HG03342 (cell line): ENCODE results near the gene ZNF41.
"Not testable (repeated sequence)": the region's sequence is repeated elsewhere in the genome, so short reads cannot be mapped to it uniquely, and the experiment has no call there.

Source experiments
- ATAC-seq: cut with Tn5 transposase; IDR thresholded peaks from one replicate; pipeline ENCODE4 v1.9.1; 2021; ENCODE audit warnings: mild to moderate bottlenecking, moderate library complexity; ENCODE audit not compliant: unreplicated experiment

Gene ZNF41

DNA sequence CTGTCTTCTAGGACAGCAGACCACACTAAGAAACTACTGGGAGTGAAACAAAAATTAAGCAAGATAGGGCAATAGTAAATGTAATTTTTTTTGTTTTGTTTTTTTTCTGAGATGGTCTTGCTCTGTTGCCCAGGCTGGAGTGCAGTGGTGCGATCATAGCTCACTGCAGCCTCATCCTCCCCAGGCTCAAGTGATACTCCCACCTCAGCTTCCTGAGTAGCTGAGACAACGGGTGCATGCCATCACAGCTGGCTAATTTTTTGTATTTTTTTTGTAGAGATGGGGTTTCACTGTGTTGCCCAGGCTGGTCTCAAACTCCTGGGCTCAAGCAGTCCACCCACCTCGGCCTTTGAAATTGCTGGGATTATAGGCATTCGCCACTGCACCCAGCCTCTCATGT is 9.1 kb upstream of the ZNF41 start:
- not testable (repeated sequence) for ATAC-seq

DNA sequence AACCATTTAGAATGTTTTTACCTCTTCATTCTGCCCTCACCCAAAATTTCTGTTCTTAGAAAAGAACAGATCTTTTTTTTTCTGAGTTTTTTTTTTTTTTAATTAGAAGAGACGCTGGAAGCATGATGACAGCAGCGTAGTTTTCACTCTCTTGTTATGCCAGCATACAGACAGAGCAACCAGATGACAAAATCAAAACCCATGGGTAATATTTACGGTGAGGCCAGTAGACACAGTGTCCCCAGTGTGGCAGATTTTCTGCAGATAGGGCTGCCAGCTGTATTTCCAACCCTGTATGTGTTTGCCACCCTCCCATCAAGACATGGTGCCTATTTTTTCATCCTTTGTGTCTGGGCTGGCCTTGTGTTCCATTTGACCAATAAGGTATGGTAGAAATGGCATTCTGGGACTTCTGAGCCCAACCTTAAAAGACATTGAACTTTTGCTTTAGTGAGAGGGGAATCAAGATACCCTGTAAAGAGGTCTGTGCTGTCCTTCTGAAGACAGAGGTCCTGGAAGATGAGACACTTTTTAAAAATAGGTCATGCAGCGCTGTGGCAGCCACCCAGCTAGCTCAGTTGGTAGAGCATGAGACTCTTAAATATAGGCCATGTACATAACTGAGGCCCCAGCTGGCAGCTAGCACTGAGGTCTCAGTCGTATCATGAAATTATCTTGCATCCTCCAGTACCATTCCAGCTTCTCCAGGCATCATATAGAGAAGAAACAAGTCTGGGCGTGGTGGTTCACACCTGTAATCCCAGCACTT is 6.7 kb upstream of the ZNF41 start:
- no peak for ATAC-seq

DNA sequence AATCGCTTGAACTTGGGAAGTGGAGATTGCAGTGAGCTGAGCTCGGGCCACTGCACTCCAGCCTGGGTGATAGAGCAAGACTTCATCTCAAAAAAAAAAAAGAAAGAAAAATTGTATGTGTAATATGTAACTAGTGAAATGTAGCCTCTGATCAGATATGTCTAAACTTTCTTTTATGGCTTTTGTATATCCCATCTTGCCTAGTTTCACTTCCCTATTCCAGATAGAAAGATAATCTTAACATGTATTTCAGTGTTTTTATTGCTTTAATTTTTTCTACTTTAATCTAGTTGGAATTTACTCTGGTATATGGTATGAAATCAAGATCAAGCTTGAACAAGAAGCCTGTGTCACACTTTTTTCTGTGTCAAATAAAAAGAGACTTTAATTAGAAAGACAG is 1.9 kb upstream of the ZNF41 start:
- no peak for ATAC-seq

DNA sequence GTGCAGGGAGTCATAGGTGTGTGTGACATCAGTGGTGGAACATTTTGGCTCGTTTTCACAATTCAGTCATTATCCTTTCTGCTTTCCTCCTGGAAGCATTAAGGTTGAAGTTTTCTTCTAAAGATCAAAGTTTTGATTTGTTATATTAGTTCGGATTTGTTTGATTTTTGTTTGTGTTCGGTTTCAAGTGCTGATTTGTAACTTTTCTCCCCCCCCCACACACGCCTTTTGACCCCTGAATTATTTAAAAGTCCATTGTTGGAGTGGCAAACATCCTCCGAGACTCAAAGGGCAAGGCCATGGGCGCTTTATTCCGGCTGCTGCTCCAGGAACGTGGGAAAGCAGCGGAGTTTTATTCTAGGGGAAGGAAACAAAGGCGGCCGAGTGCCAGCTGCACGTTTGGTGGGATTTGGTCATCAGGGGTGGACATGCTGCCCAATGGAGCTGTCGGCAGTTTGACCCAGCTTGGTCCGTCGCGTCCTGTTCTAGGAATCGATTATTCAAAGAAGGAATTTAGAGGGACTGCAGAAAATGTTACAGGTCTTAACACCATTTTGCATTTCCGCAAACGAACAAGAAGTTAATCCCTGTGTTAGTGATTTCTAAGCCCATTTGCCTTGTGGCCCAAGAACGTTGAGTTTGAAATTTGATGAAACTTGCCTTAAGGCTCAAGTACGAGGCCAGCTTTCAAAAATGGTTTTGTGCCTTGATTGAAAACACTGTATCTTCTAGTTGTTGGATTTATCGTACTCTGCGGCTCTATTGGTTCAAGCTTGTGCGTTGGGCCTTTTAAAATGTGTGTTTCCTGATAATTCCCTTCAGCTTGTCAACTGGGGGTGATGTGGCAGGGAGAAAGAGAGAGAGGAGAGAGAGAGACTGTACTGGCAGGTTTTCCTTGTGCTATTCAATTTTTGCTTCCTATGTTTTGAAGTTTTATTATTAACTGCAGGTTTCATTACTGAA is 565 bp upstream of the ZNF41 start:
- no peak for ATAC-seq

DNA sequence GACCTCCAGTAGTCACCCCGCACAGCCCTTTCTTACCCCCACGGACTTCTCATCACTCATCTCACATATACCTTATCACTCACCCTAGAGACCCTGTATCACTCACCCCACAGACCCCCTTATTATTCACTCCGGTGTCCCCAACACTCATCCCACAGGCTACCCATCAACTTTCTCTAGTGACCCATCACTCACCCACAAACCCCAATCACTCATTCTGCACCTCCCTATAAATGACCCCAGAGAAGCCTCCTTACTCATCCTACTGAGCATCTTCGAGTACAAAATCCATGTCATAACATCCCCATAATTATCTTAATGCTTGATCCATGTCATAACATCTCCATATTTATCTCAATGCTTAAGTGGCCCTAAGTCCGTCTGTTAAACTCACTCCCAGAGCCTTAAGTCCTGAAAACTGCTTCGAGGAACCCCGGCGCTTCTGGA is 934 bp downstream of the ZNF41 start:
- no peak for ATAC-seq

DNA sequence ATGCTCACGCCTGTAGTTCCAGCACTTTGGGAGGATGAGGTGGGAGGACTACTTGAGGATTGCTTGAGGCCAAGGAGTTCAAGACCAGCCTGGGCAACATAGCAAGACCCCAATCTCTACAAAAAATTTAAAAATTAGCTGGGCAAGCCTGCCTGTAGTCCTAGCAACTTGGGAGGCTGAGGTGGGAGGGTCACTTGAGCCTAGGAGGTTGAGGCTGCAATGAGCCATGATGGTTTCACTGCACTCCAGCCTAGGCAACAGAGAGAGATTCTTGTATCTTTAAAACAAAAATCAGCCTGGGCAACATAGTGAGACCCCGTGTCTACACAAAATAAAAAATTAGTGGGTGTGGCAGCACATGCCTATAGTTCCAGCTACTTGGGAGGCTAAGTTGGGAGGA is 1.9 kb downstream of the ZNF41 start:
- no peak for ATAC-seq

DNA sequence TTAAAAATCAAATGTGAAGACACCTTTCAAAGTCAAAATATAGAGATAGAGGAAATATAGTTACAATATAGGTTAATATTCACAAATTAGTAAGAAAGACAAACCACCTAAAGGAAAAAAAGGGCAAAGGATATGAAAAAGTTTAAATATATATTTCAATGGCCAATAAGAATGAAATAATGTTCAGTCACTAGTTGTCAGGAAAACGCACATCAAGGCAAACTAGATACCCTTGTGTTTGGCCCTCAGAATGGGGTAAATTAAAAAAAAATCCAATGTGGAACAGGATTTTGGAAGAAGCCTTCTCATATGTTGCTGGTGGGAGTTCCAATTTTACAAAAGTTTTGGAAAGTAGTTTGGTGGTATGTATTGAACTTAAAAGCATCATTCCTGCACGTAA is 2.4 kb downstream of the ZNF41 start:
- ATAC-seq, result no peak

DNA sequence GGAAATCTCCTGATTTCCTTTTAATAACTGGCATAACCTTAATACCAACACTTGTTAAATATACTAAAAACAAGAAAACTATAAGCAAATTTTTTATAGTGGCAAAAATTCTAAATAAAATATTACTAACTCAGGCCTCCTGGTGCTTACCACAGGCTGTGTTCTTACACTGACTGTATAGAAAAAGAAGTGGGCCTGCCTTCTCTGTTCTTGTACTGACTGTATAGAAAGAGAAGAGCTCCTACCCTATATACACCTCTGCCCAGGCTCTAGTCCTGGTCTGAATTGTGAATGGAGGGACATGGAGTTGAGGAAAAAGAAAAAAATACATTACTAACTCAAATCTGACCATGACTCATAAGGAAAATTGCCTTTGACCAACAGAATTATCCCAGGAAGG is 7.5 kb downstream of the ZNF41 start:
- no peak for ATAC-seq

DNA sequence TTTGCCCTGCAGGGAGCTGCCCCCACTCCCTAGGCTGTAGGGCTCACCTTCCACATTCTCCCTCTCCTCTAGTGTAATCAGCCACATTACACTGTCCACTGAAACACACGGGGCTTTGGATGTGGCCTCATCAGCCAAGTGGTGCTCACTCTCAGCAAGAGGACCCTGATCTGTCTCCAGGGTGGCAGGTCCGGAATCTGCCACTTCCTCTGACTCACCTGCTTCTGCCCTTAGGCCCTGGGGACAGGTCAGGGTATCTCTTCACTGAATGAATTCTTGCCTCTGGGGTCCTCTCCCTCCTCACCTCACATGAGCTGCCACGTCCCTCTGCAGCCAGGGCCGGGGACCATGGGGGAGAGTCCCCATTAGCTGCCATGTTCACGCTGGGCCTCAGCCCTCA is 15.9 kb downstream of the ZNF41 start:
- ATAC-seq, result no peak

DNA sequence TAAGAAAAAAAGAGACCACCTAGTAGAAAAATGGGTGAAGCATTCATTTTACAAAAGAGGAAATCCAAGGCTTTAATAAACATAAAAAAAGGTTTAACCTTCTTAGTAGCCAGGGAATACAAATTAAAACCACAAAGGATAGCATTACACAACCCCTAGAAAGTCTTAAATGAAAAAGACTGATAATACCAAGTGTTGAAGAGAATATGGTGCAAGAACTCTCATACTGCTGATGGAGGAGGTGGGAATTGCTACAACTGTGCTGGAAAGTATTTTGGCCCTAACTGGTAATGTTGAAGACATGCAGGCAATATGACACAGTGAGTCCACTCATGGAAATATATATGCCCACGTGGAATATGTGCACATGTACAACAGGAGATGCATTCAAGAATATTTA is 22.5 kb downstream of the ZNF41 start:
- ATAC-seq, result no peak

DNA sequence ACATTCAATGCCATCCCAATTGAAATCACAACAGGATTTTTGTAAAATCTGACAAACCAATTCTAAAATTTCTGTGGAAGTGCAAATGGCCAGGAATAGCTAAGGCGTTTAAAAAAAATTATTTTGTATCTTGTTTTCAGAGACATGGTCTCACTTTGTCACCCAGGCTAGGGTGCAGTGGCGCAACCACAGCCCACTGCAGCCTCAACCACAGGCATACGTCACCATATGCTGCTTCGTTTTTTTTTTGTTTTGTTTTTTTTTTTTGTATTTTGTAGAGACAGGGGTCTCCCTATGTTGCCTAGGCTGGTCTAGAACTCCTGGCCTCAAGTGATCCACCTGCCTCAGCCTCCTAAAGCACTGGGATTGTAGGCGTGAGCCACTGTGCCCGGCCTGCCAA is 24.5 kb downstream of the ZNF41 start:
- ATAC-seq, result no peak

DNA sequence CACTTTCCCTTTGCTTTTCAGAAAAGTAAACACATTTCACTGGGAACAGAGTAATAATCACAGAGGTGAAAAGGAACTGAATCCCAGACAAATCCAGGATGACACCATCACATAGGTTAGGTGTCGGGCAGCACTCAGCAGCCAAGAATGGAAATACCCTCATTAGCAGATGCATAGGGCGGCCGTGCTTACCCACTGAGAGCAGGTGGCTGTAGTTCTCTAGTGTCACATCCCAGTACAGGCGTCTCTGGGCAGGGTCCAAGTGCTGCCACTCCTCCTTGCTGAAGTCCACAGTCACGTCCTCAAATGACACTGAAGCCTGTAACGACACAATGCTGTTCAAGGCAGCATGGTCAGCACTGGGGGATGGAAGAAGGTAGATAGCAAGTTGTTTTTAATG is 26.9 kb downstream of the ZNF41 start:
- no peak for ATAC-seq

DNA sequence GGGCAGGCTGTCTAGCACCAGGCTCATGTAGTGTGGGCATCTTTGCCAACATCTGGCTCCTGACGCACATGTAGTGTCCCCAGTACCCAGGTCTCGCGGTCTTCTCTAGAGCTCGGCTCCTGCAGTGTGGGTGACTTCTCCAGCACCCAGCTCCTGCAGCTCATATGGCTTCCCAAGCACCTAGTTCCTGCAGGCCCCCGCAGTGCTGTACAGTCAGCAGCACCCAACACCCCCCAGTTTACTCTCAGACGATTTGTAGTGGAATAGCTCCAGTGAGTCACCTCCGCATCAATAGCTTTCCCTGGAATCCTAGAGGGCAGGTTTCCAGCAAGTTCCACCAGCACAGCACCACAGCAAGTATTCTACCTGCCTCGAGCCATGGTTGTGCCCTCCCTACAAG is 30.9 kb downstream of the ZNF41 start:
- no peak for ATAC-seq

DNA sequence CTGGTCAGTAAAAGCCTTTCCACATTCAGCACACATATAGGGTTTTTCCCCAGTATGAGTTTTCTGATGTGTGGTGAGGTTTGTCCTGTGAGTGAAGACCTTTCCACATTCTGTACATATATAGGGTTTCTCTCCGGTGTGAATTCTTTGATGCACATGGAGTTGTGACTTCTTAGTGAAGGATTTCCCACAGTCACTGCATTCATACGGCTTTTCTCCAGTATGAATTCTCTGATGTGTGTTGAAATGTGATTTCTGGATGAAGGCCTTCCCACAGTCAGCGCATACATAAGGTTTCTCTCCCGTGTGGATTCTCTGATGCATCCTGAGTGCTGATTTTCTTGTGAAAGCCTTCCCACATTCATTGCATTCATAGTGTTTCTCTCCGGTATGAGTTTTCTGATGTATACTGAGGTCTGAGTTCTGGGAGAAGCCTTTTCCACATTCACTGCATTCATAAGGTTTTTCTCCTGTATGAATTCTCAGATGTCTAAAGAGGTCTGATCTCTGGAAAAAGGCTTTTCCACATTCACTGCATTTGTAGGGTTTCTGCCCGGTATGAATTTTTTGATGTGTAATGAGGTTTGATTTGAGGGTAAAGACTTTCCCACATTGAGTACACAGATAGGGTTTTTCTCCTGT is 34.7 kb downstream of the ZNF41 start:
- ATAC-seq, result no peak

DNA sequence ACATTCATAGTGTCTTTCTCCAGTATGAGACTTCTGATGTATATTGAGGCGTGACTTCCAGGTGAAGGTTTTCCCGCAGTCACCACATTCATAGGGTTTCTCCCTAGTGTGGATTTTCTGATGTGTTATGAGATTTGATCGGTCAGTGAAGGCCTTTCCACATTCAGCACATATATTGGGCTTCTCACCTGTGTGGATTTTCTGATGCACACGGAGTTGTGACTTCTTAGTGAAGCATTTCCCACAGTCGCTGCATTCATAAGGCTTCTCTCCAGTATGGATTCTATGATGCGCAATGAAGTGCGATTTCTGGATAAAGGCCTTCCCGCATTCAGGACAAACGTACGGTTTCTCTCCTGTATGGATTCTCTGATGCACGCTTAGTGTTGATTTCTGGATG is 35.4 kb downstream of the ZNF41 start:
- ATAC-seq, result no peak

DNA sequence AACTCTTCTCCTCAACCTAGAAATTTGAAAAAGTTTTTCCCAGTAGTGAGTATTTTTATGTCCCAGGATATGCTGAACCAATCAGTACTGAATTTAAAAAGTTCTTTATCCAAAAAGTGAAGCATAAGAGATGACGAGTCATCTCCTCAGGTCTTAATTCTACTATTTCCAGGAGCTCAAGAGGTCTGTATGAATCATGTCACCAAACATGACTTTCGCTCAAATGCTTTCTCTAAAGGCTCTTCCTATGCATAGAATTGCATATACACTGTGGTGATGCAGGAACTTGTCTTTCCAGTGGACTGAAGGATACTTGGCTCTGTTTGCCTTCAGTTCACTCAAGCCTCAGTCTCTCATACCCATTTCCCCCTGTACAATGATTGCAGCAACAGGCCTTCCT is 36.1 kb downstream of the ZNF41 start:
- ATAC-seq, result no peak

DNA sequence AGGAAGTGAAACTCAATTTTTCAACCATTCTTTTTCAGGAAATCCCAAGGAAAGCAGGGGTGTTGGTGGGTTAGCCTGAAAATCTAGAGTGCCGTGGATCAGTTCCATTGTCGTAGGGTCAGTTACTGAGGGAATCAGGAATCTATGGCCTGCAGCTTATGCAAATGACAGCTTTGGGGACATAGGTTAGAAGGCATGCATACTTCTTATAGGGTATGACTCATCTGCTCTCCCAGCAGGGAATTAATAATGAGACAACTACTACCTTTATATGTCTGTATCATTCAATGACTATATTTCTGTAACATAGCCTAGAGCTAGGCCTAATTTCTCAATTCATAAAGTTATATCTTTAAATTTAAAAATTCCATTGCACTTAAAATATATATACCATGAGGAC is 36.6 kb downstream of the ZNF41 start:
- no peak for ATAC-seq

DNA sequence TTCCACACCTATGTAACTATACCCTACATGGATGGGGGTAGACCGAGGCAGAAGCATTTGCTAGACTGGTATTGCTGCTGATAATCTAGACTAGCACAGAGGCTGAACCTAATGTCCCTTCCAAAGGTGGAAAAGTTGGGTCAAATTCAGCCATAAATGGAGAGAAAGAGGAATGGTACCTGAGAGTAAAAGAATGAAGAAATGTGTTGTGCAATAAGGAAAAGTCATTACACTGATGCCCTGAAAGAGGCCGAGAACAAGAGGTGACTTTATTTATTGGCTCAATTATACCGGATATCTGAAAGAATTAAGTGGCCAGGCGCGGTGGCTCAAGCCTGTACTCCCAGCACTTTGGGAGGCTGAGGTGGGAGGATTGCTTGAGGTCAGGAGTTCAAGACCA is 52.1 kb downstream of the ZNF41 start:
- ATAC-seq, result no peak

DNA sequence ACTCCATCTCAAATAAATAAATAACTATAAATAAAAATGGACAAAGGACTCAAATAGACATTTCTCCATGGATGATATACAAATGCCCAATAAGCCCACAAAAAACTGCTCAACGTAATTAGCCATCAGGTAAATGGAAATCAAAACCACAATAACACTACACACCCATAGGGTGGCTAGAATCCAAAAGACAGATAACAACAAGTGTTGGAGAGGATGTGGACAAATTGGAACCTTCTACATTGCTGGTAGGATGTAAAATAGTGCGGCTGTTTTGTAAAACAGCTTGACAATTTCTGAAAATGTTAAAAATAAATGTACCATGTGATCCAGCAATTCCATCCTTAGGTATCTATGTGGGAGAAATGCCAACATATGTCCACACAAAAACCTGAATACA is 60.6 kb downstream of the ZNF41 start:
- no peak for ATAC-seq

DNA sequence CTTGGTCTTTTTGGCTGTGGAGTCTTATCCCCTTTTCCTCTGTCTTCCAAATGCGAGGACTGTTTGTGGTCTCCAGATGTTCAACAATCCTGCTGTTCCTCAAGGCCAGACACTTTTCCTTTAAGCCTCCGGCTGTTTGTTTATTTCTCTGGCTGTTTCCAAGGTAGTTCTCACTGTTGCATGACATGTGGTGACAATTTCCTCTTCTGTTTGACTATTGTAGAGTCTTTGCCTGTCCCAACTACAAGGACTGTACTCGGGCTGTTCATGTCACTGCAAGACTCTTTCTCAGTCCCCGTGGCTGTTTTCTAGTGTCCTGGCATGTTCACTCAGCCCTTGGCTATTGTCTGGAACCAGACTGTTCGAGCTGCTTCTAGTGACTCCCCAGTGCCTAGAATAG is 62.1 kb downstream of the ZNF41 start:
- ATAC-seq, result no peak

DNA sequence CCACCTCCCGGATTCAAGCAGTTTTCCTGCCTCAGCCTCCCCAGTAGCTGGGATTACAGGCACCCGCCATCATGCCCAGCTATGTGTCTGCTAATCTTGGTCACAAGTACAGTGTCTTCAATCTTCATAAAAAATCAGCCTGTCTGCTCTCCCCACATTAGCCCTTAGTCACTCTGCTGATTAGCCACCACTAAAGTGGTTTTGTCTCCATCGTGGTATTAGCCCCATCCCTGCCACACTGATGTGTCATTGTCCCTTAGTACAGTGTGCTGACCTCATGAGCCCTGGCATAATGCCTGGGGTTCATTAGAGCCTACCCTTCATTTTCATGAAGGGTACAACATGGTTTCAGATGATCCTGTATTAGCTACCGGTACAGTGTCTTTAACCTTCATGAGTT is 62.8 kb downstream of the ZNF41 start:
- ATAC-seq, result no peak

DNA sequence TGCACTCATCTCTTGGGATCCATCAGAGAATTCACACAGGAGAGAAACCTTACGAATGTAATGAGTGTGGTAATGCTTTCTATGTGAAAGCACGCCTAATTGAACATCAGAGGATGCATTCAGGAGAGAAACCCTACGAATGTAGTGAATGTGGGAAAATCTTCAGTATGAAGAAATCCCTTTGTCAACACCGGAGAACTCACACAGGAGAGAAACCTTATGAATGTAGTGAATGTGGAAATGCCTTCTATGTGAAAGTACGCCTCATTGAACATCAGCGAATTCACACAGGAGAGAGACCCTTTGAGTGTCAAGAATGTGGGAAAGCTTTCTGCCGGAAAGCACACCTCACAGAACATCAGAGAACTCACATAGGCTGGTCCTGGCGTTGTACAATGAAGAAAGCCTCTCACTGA is 69.8 kb downstream of the ZNF41 start:
- no peak for ATAC-seq
